Esophagus squamous epithelium (tissue), 4 donors: ENCODE data around the gene PIK3CG.

Experiments
- POLR2A ChIP-seq, 4 donors: fragments of 450-650 bp; IDR thresholded peaks; one replicate each; pipeline ENCODE4 v1.6.1; 2017; ENCODE audit warnings: antibody characterized with exemption in 4 of 4, mild to moderate bottlenecking in 4 of 4, moderate library complexity in 3 of 4
- TF ChIP-seq, protein P1 (sequence below), 6 experiments: fragments of 450-650 bp in 4 of 6; fragments of 200-600 bp in 2 of 6; sonication (generic) in 2 of 6; IDR thresholded peaks; one replicate each; pipeline ENCODE4 v1.5.1; 2016 to 2019; ENCODE audit warnings: antibody characterized with exemption in 6 of 6, mild to moderate bottlenecking in 4 of 6, moderate library complexity in 4 of 6

DNA sequence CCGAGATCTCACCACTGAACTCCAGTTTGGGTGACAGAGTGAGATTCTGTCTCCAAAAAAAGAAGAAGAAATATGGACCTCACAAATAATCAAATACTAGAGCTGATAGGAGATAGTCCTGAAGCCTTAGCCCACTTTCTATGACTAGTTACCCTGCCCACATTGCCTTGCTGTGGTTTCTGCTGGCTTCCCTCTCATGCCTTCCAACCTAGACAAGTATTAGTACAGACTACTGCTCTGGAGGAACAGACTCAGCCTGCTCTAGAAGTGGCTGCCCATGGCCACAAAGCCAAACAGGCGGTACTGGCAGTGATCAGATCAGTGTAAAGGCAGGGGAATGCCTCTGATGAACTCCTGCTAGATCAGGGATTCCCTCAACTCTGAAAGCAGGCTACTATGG lies 89.8 kb downstream of the PIK3CG start:
- TF ChIP-seq, protein P1, sequence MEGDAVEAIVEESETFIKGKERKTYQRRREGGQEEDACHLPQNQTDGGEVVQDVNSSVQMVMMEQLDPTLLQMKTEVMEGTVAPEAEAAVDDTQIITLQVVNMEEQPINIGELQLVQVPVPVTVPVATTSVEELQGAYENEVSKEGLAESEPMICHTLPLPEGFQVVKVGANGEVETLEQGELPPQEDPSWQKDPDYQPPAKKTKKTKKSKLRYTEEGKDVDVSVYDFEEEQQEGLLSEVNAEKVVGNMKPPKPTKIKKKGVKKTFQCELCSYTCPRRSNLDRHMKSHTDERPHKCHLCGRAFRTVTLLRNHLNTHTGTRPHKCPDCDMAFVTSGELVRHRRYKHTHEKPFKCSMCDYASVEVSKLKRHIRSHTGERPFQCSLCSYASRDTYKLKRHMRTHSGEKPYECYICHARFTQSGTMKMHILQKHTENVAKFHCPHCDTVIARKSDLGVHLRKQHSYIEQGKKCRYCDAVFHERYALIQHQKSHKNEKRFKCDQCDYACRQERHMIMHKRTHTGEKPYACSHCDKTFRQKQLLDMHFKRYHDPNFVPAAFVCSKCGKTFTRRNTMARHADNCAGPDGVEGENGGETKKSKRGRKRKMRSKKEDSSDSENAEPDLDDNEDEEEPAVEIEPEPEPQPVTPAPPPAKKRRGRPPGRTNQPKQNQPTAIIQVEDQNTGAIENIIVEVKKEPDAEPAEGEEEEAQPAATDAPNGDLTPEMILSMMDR (IDR thresholded peaks at IDR 0.05): no peak
- no peak for TF ChIP-seq POLR2A (IDR thresholded peaks at IDR 0.05)
